ENCODE data around the gene TSHZ3. TPM values are rescaled to one million over a fixed set of nuclear protein-coding genes. Genes with fewer than 3 reads are reported as not detected.

TSHZ3 gene
- total RNA-seq, 2 donors from 2014 or later = 0.68 to 1.3 TPM

DNA sequence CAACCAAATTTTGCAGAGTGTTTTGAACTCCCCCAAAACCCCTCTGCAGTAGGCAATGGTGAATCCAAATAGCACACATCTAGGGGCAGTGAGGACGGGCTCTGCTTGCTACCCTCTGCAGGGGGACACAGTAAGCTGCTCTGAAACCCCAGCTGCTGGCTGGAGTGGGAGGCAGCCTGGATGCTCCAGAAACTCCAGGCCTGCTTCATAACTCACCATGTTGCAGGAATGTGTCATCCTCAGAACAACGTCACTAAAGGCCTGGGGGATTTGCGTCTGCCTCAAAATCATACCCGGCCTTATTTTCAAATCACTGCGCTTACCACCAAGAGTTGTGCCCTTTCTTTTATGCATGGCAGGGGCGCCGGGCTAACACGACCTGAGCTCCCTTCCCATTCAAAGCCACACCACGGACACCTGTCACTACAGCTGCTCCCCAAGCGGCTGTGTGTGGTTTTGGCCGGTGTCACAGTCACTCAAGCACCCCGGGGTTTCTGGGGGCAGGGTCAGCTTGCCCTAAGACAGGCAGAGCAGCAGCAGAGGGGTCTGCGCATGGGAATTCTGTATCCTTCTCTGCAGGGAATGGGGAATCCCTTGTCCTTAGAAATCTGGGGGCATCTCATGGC lies 93.9 kb downstream of the TSHZ3 start:
- no peak overlapping the region for H3K4me3 Mint-ChIP-seq
- H3K4me1 Mint-ChIP-seq = no peaks in the 10 kb centered on the region
- no peak for ATAC-seq
- peaks cover 25% of the 10 kb centered on the region for H3K27me3 Mint-ChIP-seq
- no peak for DNase-seq
- no peak overlapping the region for H3K27ac Mint-ChIP-seq
- H3K9me3 ChIP-seq (ENCODE audit: control insufficient read depth, low read length, poor library complexity, severe bottlenecking) = no peaks in the 10 kb centered on the region
- no peaks in the 10 kb centered on the region for H3K36me3 Mint-ChIP-seq (ENCODE audit: low read depth)

DNA sequence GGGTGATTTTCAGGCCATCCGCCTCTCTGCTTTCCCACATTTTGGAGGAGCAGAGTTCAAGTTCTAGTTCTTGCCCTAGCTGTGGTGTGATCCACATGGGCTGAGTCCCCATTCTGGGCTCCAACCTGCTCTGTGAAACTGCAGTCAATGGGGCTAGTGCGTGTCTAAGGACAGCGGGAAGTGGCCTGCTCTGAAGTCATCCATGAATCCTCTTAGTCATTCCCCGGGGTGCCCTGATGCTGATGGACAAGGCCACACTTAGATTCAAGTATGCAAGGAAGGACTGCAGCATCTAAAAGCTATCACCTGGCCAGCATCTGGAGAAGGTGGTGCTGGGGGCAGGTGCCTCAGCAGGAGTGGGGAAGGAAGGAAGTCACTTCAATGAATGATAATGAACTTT lies 94.6 kb downstream of the TSHZ3 start:
- peaks cover 24% of the 10 kb centered on the region for H3K27me3 Mint-ChIP-seq
- no peaks in the 10 kb centered on the region for H3K9me3 ChIP-seq (ENCODE audit: control insufficient read depth, low read length, poor library complexity, severe bottlenecking)
- no peak for DNase-seq
- no peak overlapping the region for H3K4me3 Mint-ChIP-seq
- no peaks in the 10 kb centered on the region for H3K36me3 Mint-ChIP-seq (ENCODE audit: low read depth)
- H3K27ac Mint-ChIP-seq = no peak overlapping the region
- ATAC-seq = no peak
- H3K4me1 Mint-ChIP-seq = no peaks in the 10 kb centered on the region

DNA sequence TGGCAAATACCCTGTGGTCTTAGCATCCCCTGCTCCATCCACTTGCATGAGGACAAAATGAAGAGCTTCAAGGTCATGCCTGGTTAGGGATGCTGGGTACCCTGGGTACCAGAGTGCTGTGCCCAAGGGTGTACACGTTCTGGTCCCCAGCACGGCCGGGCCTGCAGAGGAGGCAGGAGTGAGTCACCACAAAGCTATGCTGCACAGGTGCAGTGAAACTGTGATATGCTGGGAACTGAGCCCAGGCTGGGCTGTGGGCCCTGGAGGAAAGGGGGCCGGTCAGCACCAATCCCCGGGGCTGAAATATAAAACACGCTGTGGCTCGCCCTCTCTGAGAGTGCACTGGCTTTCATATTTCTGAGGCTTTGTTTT lies 95.1 kb downstream of the TSHZ3 start:
- Mint-ChIP-seq H3K36me3 (ENCODE audit: low read depth) (no peaks in the 10 kb centered on the region), H3K27ac (no peak overlapping the region), H3K4me1 (no peaks in the 10 kb centered on the region), H3K27me3 (peaks cover 21% of the 10 kb centered on the region), H3K4me3 (no peak overlapping the region)
- DNase-seq = no peak
- ATAC-seq = no peak
- H3K9me3 ChIP-seq (ENCODE audit: control insufficient read depth, low read length, poor library complexity, severe bottlenecking) = no peaks in the 10 kb centered on the region

DNA sequence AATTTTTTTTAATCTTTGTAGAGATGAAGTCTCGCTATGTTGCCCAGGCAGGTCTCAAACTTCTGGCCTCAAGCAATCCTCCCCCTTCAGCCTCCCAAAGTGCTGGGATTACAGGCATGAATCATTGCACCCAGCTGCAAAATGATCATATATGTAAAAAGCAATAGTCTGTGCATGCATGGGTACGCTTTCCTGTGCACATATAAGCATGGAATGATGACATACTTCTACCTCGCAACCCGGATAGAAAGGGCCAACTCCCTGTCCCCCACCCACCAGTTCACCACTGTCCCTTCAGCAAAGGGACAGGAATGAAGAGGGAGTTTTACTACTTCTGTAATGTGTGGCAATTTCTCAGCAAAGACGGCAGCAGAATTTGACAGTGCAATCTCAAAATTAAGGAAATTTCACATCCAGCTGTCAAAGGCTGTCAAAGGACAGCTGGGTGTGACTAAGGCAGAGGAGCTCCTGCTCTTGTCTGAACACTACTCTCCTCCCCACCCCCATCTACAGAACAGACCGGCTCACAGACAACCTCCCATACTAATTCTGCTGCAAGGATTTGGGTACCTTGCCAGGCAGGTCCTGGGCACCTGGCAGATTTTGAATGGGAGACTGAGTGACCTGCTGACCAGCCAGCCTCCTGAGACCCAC lies 95.6 kb downstream of the TSHZ3 start:
- H3K27ac Mint-ChIP-seq = no peak overlapping the region
- H3K9me3 ChIP-seq (ENCODE audit: control insufficient read depth, low read length, poor library complexity, severe bottlenecking) = no peaks in the 10 kb centered on the region
- no peaks in the 10 kb centered on the region for H3K36me3 Mint-ChIP-seq (ENCODE audit: low read depth)
- peaks cover 17% of the 10 kb centered on the region for H3K27me3 Mint-ChIP-seq
- no peak overlapping the region for H3K4me3 Mint-ChIP-seq
- DNase-seq = no peak
- H3K4me1 Mint-ChIP-seq = no peaks in the 10 kb centered on the region
- no peak for ATAC-seq

DNA sequence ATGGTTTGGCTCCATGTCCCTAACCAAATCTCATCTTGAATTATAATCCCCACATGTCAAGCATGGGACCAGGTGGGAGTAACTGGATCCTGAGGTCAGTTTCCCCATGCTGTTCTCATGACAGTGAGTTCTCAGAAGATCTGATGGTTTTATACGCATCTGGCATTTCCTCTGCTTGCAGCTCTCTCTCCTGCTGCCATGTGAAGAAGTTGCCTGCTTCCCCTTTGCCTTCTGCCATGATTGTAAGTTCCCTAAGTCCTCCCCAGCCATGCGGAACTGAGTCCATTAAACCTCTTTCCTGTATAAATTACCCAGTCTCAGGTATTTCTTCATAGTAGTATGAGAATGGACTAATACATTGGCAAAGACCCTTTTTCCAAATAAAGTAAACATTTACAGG lies 96.8 kb downstream of the TSHZ3 start:
- Mint-ChIP-seq H3K27me3 (peaks cover 21% of the 10 kb centered on the region), H3K27ac (no peak overlapping the region), H3K4me1 (no peaks in the 10 kb centered on the region), H3K36me3 (ENCODE audit: low read depth) (no peaks in the 10 kb centered on the region), H3K4me3 (no peak overlapping the region)
- no peak for DNase-seq
- H3K9me3 ChIP-seq (ENCODE audit: control insufficient read depth, low read length, poor library complexity, severe bottlenecking) = no peaks in the 10 kb centered on the region
- ATAC-seq = no peak

DNA sequence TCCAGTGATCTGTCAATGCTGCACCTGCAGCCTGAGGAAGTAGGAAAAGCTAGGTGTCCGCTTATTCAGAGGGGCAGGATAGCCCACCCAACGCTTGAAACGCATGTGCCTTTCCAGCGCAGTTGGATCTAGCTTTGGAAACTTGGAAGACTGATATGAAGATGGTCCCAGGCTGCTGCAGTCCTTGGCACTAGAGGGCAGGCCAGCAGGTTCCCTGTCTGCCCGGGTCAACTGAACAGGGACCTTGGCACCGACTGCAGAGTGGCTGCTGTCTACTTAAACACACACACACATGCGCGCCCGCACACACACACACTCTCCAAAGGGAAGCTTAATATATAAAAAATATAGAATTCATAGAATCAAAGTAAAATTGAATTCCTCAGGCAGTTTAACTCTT lies 100.0 kb downstream of the TSHZ3 start:
- ATAC-seq = no peak
- no peaks in the 10 kb centered on the region for H3K9me3 ChIP-seq (ENCODE audit: control insufficient read depth, low read length, poor library complexity, severe bottlenecking)
- H3K4me3 Mint-ChIP-seq = no peak overlapping the region
- no peak overlapping the region for H3K27ac Mint-ChIP-seq
- H3K36me3 Mint-ChIP-seq (ENCODE audit: low read depth) = no peaks in the 10 kb centered on the region
- H3K4me1 Mint-ChIP-seq = no peaks in the 10 kb centered on the region
- DNase-seq = no peak
- peaks cover 13% of the 10 kb centered on the region for H3K27me3 Mint-ChIP-seq

DNA sequence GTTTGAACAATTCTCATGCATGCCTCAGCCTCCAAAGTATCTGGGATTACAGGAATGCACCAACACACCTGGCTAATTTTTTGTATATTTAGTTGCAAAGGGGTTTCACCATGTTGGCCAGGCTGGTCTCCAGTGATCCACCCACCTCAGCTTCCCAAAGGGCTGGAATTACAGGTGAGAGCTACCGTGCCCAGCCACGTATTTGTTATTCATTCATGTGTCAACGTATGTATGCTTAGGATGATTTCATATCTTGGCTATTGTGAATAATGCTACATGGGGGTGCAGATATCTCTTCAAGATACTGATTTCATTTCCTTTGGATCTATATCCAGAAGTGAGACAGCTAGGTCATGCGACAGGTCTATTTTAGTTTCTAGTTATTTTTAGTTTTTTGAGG lies 113.4 kb downstream of the TSHZ3 start:
- H3K9me3 ChIP-seq (ENCODE audit: control insufficient read depth, low read length, poor library complexity, severe bottlenecking) = no peaks in the 10 kb centered on the region
- Mint-ChIP-seq H3K4me3 (no peak overlapping the region), H3K4me1 (no peaks in the 10 kb centered on the region), H3K36me3 (ENCODE audit: low read depth) (no peaks in the 10 kb centered on the region), H3K27me3 (peaks cover 24% of the 10 kb centered on the region), H3K27ac (no peak overlapping the region)
- DNase-seq (no peak), ATAC-seq (no peak)

DNA sequence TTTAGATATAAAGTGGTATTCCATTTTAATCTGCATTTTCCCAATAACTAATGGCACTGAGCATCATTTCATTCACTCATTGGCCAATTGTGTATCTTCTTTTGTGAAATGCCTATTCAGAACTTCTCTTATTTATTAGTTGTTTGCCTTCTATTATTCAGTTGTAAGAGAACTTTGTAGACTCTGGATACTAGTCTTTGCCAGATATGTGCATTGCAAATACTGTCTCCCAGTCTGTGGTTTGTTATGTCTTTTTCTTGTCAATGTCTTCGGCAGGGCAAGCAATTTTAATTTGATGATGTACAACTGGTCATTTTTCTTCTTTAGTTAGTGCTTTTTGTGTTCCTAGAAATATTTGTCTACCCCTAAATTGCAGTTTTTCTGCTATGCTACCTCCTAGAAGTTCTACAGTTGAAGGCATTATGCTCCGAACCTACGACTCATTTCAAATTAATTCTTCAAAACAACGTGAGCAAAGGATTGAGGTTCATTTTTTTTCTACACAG lies 115.9 kb downstream of the TSHZ3 start:
- ATAC-seq = no peak
- Mint-ChIP-seq H3K27me3 (peaks cover 19% of the 10 kb centered on the region), H3K27ac (no peak overlapping the region), H3K4me3 (no peak overlapping the region), H3K36me3 (ENCODE audit: low read depth) (no peaks in the 10 kb centered on the region), H3K4me1 (no peaks in the 10 kb centered on the region)
- DNase-seq = no peak
- H3K9me3 ChIP-seq (ENCODE audit: control insufficient read depth, low read length, poor library complexity, severe bottlenecking) = no peaks in the 10 kb centered on the region

DNA sequence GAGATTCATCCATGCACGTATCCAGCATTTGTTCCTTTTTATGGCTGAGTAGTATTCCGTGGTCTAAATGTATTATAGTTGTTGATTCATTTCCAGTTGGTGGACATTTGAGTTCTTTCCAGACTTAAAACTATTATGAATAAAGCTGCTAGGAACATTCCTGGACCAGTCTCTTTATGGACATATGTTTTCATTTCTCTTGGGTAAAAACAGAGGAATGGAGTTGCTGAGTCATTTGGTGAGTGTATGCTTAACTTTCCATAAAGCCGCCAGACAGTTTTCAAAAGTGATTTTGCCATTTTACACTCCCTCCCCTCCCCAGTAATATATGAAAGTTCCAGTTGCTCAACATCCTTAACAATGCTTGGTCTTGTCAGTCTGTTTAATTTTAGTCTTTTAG lies 116.4 kb downstream of the TSHZ3 start:
- no peak overlapping the region for H3K4me3 Mint-ChIP-seq

DNA sequence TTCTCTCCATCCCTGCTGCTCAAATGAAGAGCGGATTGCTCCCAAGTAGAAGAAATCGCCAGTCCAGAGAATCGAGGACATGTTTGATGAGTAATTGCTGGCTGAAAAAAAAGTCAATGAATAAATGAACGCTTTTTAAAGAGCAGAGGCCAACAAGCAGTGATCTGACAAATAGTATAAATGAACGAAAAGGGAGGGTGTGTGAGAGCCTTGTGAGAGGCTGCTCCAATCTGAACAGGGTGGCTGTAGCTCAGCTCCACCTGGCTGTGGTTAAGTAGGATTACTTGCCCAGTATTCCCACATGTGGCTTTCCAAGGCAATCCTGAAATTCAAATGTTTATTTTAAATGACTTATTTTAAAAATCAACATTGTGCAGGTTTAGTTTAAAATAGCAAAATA lies 117.1 kb downstream of the TSHZ3 start:
- ATAC-seq = no peak
- H3K36me3 Mint-ChIP-seq (ENCODE audit: low read depth) = no peaks in the 10 kb centered on the region
- H3K9me3 ChIP-seq (ENCODE audit: control insufficient read depth, low read length, poor library complexity, severe bottlenecking) = no peaks in the 10 kb centered on the region
- H3K4me3 Mint-ChIP-seq = no peak overlapping the region
- no peak for DNase-seq
- H3K27ac Mint-ChIP-seq = no peak overlapping the region
- H3K4me1 Mint-ChIP-seq = no peaks in the 10 kb centered on the region
- H3K27me3 Mint-ChIP-seq = peaks cover 16% of the 10 kb centered on the region

More for the DNA sequence above, 116.4 kb downstream of the TSHZ3 start:
- ATAC-seq = no peak
- peaks cover 16% of the 10 kb centered on the region for H3K27me3 Mint-ChIP-seq
- no peak overlapping the region for H3K27ac Mint-ChIP-seq
- H3K4me1 Mint-ChIP-seq = no peaks in the 10 kb centered on the region
- H3K9me3 ChIP-seq (ENCODE audit: control insufficient read depth, low read length, poor library complexity, severe bottlenecking) = no peaks in the 10 kb centered on the region
- DNase-seq = no peak
- no peaks in the 10 kb centered on the region for H3K36me3 Mint-ChIP-seq (ENCODE audit: low read depth)

DNA sequence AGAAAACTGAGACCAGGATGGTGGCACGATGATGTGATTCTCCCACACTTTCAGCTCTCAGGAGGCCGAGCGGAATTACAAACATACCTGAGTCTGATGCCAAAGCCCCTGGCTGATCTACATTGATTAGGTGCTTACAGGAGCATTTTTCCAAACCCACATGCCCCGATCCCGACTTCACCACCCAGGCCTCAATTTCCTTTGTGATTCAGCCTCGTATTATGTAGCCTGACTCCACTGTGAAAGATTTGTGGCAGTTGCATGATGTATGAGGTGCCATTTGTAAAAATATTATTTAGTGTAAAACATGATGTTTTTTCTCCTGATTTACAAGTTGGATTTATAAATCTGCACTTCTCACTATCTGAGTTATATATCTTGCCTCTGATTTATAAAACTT lies 118.0 kb downstream of the TSHZ3 start:
- no peaks in the 10 kb centered on the region for H3K4me1 Mint-ChIP-seq
- no peaks in the 10 kb centered on the region for H3K9me3 ChIP-seq (ENCODE audit: control insufficient read depth, low read length, poor library complexity, severe bottlenecking)
- no peaks in the 10 kb centered on the region for H3K36me3 Mint-ChIP-seq (ENCODE audit: low read depth)
- ATAC-seq = no peak
- DNase-seq = no peak
- no peak overlapping the region for H3K4me3 Mint-ChIP-seq
- no peak overlapping the region for H3K27ac Mint-ChIP-seq
- H3K27me3 Mint-ChIP-seq = peaks cover 12% of the 10 kb centered on the region

DNA sequence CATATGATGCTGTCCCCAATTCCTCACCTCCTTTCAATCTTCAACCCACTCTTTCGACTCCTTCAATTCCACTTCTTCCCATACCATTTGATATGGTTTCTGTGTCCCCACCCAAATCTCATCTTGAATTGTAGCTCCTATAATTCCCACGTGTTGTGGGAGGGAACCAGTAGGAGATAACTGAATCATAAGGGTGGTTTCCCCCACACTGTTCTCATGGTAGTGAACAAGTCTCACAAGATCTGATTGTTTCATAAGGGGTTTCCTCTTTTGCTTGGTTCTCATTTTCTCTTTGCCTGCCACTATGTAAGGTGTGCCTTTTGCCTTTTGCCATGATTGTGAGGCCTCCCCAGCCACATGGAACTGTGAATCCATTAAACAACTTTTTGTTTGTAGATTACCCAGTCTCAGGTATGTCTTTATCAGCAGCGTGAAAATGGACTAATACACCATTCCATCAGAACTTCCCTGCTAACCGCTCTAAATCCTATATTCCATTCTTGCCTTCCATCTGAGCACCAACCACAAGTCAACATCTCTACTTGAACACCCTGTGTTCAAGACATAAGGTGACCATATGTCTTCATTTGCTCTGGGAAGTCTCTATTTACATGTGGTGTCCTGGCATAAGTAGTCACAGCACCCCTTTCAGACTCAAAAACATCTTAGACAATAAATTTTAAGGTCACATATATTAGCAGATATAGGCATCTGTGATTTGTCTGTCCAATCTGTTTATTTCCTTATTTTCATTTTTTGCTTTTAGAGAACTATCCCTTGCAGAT lies 122.9 kb downstream of the TSHZ3 start:
- Mint-ChIP-seq H3K27ac (no peak overlapping the region), H3K4me3 (no peak overlapping the region), H3K4me1 (no peaks in the 10 kb centered on the region), H3K27me3 (no peaks in the 10 kb centered on the region), H3K36me3 (ENCODE audit: low read depth) (no peaks in the 10 kb centered on the region)
- DNase-seq = no peak
- no peaks in the 10 kb centered on the region for H3K9me3 ChIP-seq (ENCODE audit: control insufficient read depth, low read length, poor library complexity, severe bottlenecking)
- no peak for ATAC-seq
